ENCODE data around the gene GALNT12. TPM values are rescaled to one million over a fixed set of nuclear protein-coding genes. Genes with fewer than 3 reads are reported as not detected.

The GALNT12 gene
- total and polyA plus RNA-seq, 2 experiments from 2014 or later, result 14.6 to 23.6 TPM

- Histone ChIP-seq H3K4me2 (peak overlapping the region; percentile 91), H3K27me3 (ENCODE audit: insufficient read depth) (peaks cover 27% of the 10 kb centered on the region), H2AFZ (peak overlapping the region; percentile 61), H3K9me2 (ENCODE audit: insufficient read depth) (no peaks in the 10 kb centered on the region), H3K4me3 (peak overlapping the region; percentile 74), H3K27ac (ENCODE audit: low read depth) (no peak overlapping the region), H3K36me3 (ENCODE audit: insufficient read depth) (no peaks in the 10 kb centered on the region), H3F3A (replicated peaks; ENCODE audit: low read depth) (0 out of 2 replicates have a peak, but pooled peaks cover 6% of the 10 kb centered on the region), H3K79me2 (replicated peaks; ENCODE audit: insufficient read depth) (no peaks in the 10 kb centered on the region), H3K4me1 (ENCODE audit: insufficient read depth) (peaks cover 23% of the 10 kb centered on the region), H4K20me1 (replicated peaks; ENCODE audit: insufficient read depth) (no peaks in the 10 kb centered on the region)
- Mint-ChIP-seq H3K36me3 (ENCODE audit: low read depth) (no peaks in the 10 kb centered on the region), H3K9me3 (no peaks in the 10 kb centered on the region), H3K27ac (no peak overlapping the region), H3K27me3 (ENCODE audit: insufficient read depth, low read depth, poor library complexity) (peaks cover 17% of the 10 kb centered on the region), H3K4me3 (peak overlapping the region; percentile 79), H3K4me1 (peaks cover 31% of the 10 kb centered on the region)
- TF ChIP-seq EZH2 (IDR thresholded peaks at IDR 0.05; ENCODE audit: low read depth, unreplicated experiment) (no peak), ETS1 (IDR thresholded peaks at IDR 0.05) (no peak), ZNF462 (CRISPR knock-in tag; IDR thresholded peaks at IDR 0.05) (no peak), JUNB (IDR thresholded peaks at IDR 0.05; ENCODE audit: unreplicated experiment) (no peak), CREB1 (CRISPR knock-in tag; IDR thresholded peaks at IDR 0.05; ENCODE audit: low read depth) (no peak), REST (IDR thresholded peaks at IDR 0.05; ENCODE audit: unreplicated experiment) (no peak), POLR2AphosphoS5 (IDR thresholded peaks at IDR 0.05; ENCODE audit: low read depth) (no peak), NANOG (IDR thresholded peaks at IDR 0.05; ENCODE audit: borderline replicate concordance) (no peak), ZNF331 (CRISPR knock-in tag; IDR thresholded peaks at IDR 0.05; ENCODE audit: low read depth) (no peak), ZNF114 (CRISPR knock-in tag; IDR thresholded peaks at IDR 0.05) (no peak)
- ATAC-seq (peak; percentile 38), DNase-seq (ENCODE audit: low spot score) (peak; percentile 53)
Observed at GRCh38 chr9:98808411-98808815, 943 bp downstream of the GALNT12 start.
